DND-41 (cell line): ENCODE measurements around the gene MTHFR.

Source experiments
- ATAC-seq: fragments of 200-7000 bp; cut with Tn5 transposase; 3 replicates; pipeline ENCODE4 v1.9.1; 2021; ENCODE audit warnings: low read depth; ENCODE audit not compliant: insufficient read depth
- DNase-seq: peaks from one replicate; pipeline ENCODE4 v3.0.0-alpha.2; 2020
- H2AFZ ChIP-seq: 2 replicates; pipeline ENCODE4 v1.6.0; 2012; ENCODE audit warnings: low read depth, low read length
- H3K27ac ChIP-seq: 2 replicates; pipeline ENCODE4 v1.5.1; 2012; ENCODE audit warnings: low read length, inconsistent platforms
- H3K27me3 ChIP-seq: fragments of 200-600 bp; sonication (generic); 2 replicates; pipeline ENCODE4 v1.6.0; 2012; ENCODE audit warnings: low read length, mild to moderate bottlenecking, inconsistent platforms; ENCODE audit not compliant: insufficient read depth, poor library complexity
- H3K36me3 ChIP-seq: 2 replicates; pipeline ENCODE4 v1.5.1; 2012; ENCODE audit warnings: low read length, inconsistent platforms; ENCODE audit not compliant: insufficient read depth
- H3K4me1 ChIP-seq: 2 replicates; pipeline ENCODE4 v1.5.1; 2012; ENCODE audit warnings: mild to moderate bottlenecking, low read length; ENCODE audit not compliant: insufficient read depth
- H3K4me2 ChIP-seq: 2 replicates; pipeline ENCODE4 v1.6.0; 2012; ENCODE audit warnings: mild to moderate bottlenecking, moderate library complexity, low read length, inconsistent platforms; ENCODE audit not compliant: insufficient read depth
- H3K4me3 ChIP-seq, 2 experiments: fragments of 200-600 bp in 1 of 2; shearing (Covaris generic) in 1 of 2; 2 replicates each; pipeline ENCODE4 v1.5.1; 2012 to 2016; ENCODE audit warnings: inconsistent platforms in 2 of 2, low read length in 2 of 2, mild to moderate bottlenecking in 2 of 2, low read depth in 1 of 2, moderate library complexity in 1 of 2
- H3K79me2 ChIP-seq: 2 replicates; pipeline ENCODE4 v1.6.0; 2012; ENCODE audit warnings: low read length, inconsistent platforms; ENCODE audit not compliant: insufficient read depth
- H3K9ac ChIP-seq: 2 replicates; pipeline ENCODE4 v1.6.0; 2012; ENCODE audit warnings: low read depth, mild to moderate bottlenecking, inconsistent platforms, low read length, moderate library complexity
- H3K9me3 ChIP-seq: 2 replicates; pipeline ENCODE4 v1.5.1; 2012; ENCODE audit warnings: low read length, moderate library complexity, mild to moderate bottlenecking, inconsistent platforms; ENCODE audit not compliant: insufficient read depth, severe bottlenecking
- H4K20me1 ChIP-seq: 2 replicates; pipeline ENCODE4 v1.6.0; 2012; ENCODE audit warnings: low read length; ENCODE audit not compliant: insufficient read depth
- CTCF ChIP-seq: IDR thresholded peaks from 2 replicates; pipeline ENCODE4 v1.5.1; 2012; ENCODE audit warnings: borderline replicate concordance, low read length, moderate library complexity, mild to moderate bottlenecking; ENCODE audit not compliant: poor library complexity, severe bottlenecking; ENCODE audit errors: extremely low read depth
- EZH2 ChIP-seq: IDR thresholded peaks from 3 replicates; pipeline ENCODE4 v1.6.1; 2012; ENCODE audit warnings: borderline replicate concordance, low read depth, mild to moderate bottlenecking, moderate library complexity, low read length, inconsistent platforms; ENCODE audit not compliant: severe bottlenecking

MTHFR gene

DNA sequence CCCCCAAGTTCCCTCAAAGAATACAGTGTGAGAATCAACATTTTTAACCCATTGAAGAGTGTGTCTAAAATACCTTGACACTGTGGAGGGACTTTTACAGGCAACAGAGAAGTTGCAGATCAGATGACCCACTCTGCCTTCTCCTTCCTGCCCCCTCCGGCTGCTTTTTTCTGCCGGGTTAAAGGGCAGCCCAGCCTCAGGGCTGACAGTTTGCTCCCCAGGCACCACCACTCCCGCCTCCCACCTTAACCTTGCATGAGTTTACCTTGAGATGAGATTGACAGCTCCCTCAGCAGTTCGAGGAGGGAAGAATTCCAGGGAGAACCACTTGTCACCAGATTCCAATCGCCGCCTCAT is 3.2 kb downstream of the MTHFR start:
- peaks cover 35% of the 10 kb centered on the region for H3K4me1 ChIP-seq
- no peak overlapping the region for H3K9ac ChIP-seq
- peaks cover 6% of the 10 kb centered on the region; the same call in 1 of the 2 replicates for H4K20me1 ChIP-seq
- ATAC-seq (no peak), DNase-seq (no peak)
- H3K79me2 ChIP-seq, result peaks cover 25% of the 10 kb centered on the region
- H3K27ac ChIP-seq, result no peak overlapping the region
- H3K36me3 ChIP-seq, result peaks cover 31% of the 10 kb centered on the region
- H3K27me3 ChIP-seq, result no peaks in the 10 kb centered on the region
- peak overlapping the region; percentile 15; the same call in 1 of the 2 replicates for H3K4me2 ChIP-seq
- H3K9me3 ChIP-seq, result no peaks in the 10 kb centered on the region
- H2AFZ ChIP-seq, result no peak overlapping the region
- H3K4me3 ChIP-seq, result no peak overlapping the region
- TF ChIP-seq EZH2, result no peak
- TF ChIP-seq CTCF, result no peak

DNA sequence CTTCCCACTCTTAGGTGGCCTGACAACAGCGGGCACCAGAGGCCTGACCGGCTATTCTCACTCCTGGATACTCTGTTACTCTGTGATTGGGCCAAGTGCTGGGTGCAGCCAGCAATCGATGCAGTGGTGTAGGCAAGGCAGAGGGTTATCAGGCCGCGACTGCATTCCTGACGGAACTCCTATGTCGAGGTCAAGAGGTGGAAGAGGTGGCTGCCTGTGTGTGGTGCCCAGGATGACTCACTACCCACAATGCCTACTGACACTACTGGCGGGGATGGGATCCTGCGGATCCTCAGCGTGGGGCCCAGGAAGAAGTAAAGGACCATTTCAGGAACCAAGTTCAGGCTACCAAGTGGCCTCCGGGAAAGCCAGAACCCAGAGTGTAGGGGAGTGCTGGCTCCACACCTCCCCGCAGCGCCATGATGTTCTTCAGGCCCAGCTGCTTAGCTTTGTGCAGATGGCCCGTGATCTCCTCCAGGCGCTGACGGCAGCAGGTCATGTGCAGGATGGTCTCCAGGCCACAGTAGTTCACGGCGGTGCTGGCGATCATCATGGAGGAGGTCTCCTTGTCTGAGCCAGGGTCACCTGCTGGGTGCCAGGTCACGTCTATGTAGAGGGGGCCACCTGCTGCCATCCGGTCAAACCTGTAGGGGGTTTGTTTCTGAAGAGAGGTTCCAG is 4.9 kb downstream of the MTHFR start:
- no peak for TF ChIP-seq EZH2
- TF ChIP-seq CTCF, result no peak
- H3K27me3 ChIP-seq, result no peaks in the 10 kb centered on the region
- H3K4me2 ChIP-seq, result no peak overlapping the region
- H3K36me3 ChIP-seq, result peaks cover 25% of the 10 kb centered on the region
- H3K27ac ChIP-seq, result no peak overlapping the region
- H4K20me1 ChIP-seq, result no peaks in the 10 kb centered on the region
- H2AFZ ChIP-seq, result no peak overlapping the region
- peaks cover 8% of the 10 kb centered on the region for H3K79me2 ChIP-seq
- H3K4me3 ChIP-seq, result no peak overlapping the region
- H3K9me3 ChIP-seq, result no peaks in the 10 kb centered on the region
- DNase-seq (no peak), ATAC-seq (no peak)
- peaks cover 22% of the 10 kb centered on the region for H3K4me1 ChIP-seq
- no peak overlapping the region for H3K9ac ChIP-seq

DNA sequence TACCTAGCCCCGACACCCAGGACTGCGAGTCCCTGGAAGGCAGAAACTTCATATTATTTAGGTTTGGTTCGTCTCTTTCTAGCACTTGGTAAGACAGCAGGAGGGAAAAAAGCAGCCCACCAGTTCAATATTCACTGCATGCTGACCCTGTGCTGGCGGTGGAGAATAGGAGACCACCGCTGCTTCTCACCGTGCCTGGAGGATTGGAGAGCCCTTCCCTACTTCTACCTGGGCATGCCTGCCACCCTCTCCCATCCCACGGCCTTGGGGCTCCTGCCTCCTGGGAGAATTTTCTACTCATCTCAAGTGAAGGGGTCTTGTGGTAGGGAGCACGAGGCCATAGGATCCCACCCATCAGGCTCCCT is 5.4 kb downstream of the MTHFR start:
- H3K36me3 ChIP-seq, result peaks cover 30% of the 10 kb centered on the region
- H3K4me3 ChIP-seq, result no peak overlapping the region
- H3K9me3 ChIP-seq, result no peaks in the 10 kb centered on the region
- TF ChIP-seq CTCF, result no peak
- no peak for TF ChIP-seq EZH2
- H3K4me2 ChIP-seq, result no peak overlapping the region
- peaks cover 5% of the 10 kb centered on the region for H3K79me2 ChIP-seq
- ATAC-seq (no peak), DNase-seq (no peak)
- no peak overlapping the region for H3K27ac ChIP-seq
- no peaks in the 10 kb centered on the region for H4K20me1 ChIP-seq
- H3K27me3 ChIP-seq, result no peaks in the 10 kb centered on the region
- H3K9ac ChIP-seq, result no peak overlapping the region
- no peak overlapping the region for H2AFZ ChIP-seq
- peaks cover 21% of the 10 kb centered on the region for H3K4me1 ChIP-seq
